Breast epithelium (tissue), 4 donors: ENCODE measurements around the gene RHOT1. TPM values are rescaled to one million over a fixed set of nuclear protein-coding genes. Genes with fewer than 3 reads are reported as not detected.

Experiments used
- DNase-seq, 2 donors: peaks; one replicate each; pipeline ENCODE4 v3.0.0-alpha.2; 2019; ENCODE audit warnings: low spot score in 2 of 2
- H3K27ac ChIP-seq, 2 donors: fragments of 200-600 bp; sonication (generic) in 1 of 2; one replicate each; pipeline ENCODE4 v1.5.1; 2016 to 2019; ENCODE audit warnings: mild to moderate bottlenecking in 1 of 2
- H3K27me3 ChIP-seq, 2 donors: fragments of 200-600 bp; sonication (generic) in 1 of 2; one replicate each; pipeline versions ENCODE4 v1.5.1 to v1.6.0; 2017 to 2019; ENCODE audit warnings: control low read depth in 1 of 2, mild to moderate bottlenecking in 1 of 2
- H3K36me3 ChIP-seq: fragments of 200-600 bp; one replicate; pipeline ENCODE4 v1.5.1; 2019
- H3K4me1 ChIP-seq, 2 donors: fragments of 200-600 bp; sonication (generic); one replicate each; pipeline ENCODE4 v1.5.1; 2016 to 2019; ENCODE audit warnings: control low read depth in 1 of 2
- H3K4me3 ChIP-seq, 3 donors: fragments of 200-600 bp; sonication (generic); 1 replicate in 2 of 3; 2 replicates in 1 of 3; pipeline ENCODE4 v1.5.1; 2016 to 2019; ENCODE audit warnings: mild to moderate bottlenecking in 3 of 3, moderate library complexity in 2 of 3
- H3K9me3 ChIP-seq, 2 donors: fragments of 200-600 bp; sonication (generic) in 1 of 2; one replicate each; pipeline ENCODE4 v1.5.1; 2016 to 2019; ENCODE audit warnings: control low read depth in 1 of 2
- POLR2A ChIP-seq: fragments of 450-650 bp; IDR thresholded peaks from one replicate; pipeline ENCODE4 v1.6.1; 2016; ENCODE audit warnings: antibody characterized with exemption, mild to moderate bottlenecking, moderate library complexity
- POLR2AphosphoS5 ChIP-seq, 3 donors: sonication (generic); formaldehyde crosslinking; IDR thresholded peaks; one replicate each; pipeline ENCODE4 v1.6.1; 2017; ENCODE audit warnings: antibody characterized with exemption in 3 of 3
- intact Hi-C: fragments of 100-400 bp; cut with DNase I; formaldehyde crosslinking; loops from one replicate; pipeline ENCODE4 v1.15.1; 2023; ENCODE audit warnings: low total_unique reads
- total RNA-seq, 3 donors: library from RNA; depleted of rRNA; stranded (reverse); fragments of >200 nt; gene quantifications; one replicate each; pipeline ENCODE4 v1.1.0, GENCODE V29; 2016
- TF ChIP-seq, protein P1 (sequence below), 3 donors: fragments of 450-650 bp; IDR thresholded peaks; one replicate each; pipeline ENCODE4 v1.5.1; 2016 to 2017; ENCODE audit warnings: antibody characterized with exemption in 3 of 3, mild to moderate bottlenecking in 3 of 3, moderate library complexity in 3 of 3

The RHOT1 gene
- total RNA-seq, 3 donors from 2014 or later, result 62.9 to 74.6 (median 72.0) TPM

DNA sequence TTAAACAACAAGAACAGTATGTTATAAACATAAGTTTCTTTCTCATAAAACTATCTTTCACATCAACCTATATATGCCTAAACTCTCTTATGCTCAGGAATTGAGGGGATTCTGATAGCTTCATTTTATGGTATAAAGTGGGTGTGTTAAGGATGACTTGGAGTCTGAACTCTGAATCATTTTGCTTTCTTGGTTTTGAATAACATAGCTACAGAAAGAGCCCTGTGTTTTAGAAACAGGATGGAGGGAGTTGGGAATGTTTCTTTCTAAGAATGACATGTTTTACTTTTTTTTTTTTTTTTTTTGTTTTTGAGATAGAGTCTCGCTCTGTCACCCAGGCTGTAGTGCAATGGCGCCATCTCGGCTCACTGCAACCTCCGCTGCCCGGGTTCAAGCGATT lies 50.1 kb downstream of the RHOT1 start:
- no peaks in the 10 kb centered on the region for H3K36me3 ChIP-seq
- no peaks in the 10 kb centered on the region for H3K27me3 ChIP-seq
- intact Hi-C loops, result no loop called here
- no peak for DNase-seq
- H3K9me3 ChIP-seq, result no peaks in the 10 kb centered on the region
- no peaks in the 10 kb centered on the region for H3K4me1 ChIP-seq
- H3K4me3 ChIP-seq, result no peak overlapping the region
- TF ChIP-seq, protein P1, sequence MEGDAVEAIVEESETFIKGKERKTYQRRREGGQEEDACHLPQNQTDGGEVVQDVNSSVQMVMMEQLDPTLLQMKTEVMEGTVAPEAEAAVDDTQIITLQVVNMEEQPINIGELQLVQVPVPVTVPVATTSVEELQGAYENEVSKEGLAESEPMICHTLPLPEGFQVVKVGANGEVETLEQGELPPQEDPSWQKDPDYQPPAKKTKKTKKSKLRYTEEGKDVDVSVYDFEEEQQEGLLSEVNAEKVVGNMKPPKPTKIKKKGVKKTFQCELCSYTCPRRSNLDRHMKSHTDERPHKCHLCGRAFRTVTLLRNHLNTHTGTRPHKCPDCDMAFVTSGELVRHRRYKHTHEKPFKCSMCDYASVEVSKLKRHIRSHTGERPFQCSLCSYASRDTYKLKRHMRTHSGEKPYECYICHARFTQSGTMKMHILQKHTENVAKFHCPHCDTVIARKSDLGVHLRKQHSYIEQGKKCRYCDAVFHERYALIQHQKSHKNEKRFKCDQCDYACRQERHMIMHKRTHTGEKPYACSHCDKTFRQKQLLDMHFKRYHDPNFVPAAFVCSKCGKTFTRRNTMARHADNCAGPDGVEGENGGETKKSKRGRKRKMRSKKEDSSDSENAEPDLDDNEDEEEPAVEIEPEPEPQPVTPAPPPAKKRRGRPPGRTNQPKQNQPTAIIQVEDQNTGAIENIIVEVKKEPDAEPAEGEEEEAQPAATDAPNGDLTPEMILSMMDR (IDR thresholded peaks at IDR 0.05), result no peak
- H3K27ac ChIP-seq, result no peak overlapping the region

DNA sequence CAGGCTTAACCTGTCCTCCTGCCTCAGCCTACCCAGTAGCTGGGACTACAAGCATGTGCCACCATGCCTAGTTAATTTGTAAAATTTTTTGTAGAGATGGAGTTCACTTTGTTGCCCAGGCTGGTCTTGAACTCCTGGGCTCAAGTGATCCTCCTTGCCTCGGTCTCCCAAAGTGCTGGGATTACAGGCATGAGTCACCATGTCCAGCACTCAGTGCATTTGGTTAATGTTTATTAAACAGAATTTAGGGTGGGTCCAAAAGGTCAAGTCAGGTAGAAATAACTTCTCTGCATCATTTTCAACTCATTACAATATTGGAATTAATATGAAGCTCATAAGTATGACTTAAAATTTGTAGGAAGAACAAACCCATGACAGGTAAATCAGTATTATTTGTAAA lies 55.7 kb downstream of the RHOT1 start:
- DNase-seq, result no peak
- Histone ChIP-seq H3K27ac (no peak overlapping the region), H3K27me3 (no peaks in the 10 kb centered on the region), H3K36me3 (peaks cover 6% of the 10 kb centered on the region), H3K4me1 (no peaks in the 10 kb centered on the region), H3K9me3 (no peaks in the 10 kb centered on the region), H3K4me3 (no peak overlapping the region)
- intact Hi-C loops, result no loop called here
- TF ChIP-seq POLR2AphosphoS5 (IDR thresholded peaks at IDR 0.05) (no peak), POLR2A (no peak)
- TF ChIP-seq, protein P1 (IDR thresholded peaks at IDR 0.05), result no peak

DNA sequence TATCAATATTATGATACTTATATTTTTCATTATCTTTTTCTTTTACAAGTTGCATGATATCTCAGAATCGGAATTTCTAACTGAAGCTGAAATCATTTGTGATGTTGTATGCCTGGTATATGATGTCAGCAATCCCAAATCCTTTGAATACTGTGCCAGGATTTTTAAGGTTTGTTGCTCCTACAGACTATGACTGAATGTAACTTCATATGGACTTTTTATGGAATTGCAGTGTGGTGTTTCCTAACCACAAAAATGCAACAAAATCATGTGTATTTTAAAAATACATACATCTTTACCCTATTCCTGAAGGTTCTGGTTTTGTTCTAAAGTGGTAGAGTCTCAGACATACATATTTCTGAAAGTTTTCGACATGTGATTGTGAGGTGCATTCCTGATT lies 64.6 kb downstream of the RHOT1 start:
- no peak for DNase-seq
- no peak overlapping the region for H3K4me3 ChIP-seq
- no peaks in the 10 kb centered on the region for H3K4me1 ChIP-seq
- intact Hi-C loops, result no loop called here
- no peaks in the 10 kb centered on the region for H3K27me3 ChIP-seq
- TF ChIP-seq POLR2A (no peak), POLR2AphosphoS5 (IDR thresholded peaks at IDR 0.05) (no peak)
- TF ChIP-seq, protein P1 (IDR thresholded peaks at IDR 0.05), result no peak
- H3K27ac ChIP-seq, result no peak overlapping the region
- H3K9me3 ChIP-seq, result no peaks in the 10 kb centered on the region
- no peaks in the 10 kb centered on the region for H3K36me3 ChIP-seq

DNA sequence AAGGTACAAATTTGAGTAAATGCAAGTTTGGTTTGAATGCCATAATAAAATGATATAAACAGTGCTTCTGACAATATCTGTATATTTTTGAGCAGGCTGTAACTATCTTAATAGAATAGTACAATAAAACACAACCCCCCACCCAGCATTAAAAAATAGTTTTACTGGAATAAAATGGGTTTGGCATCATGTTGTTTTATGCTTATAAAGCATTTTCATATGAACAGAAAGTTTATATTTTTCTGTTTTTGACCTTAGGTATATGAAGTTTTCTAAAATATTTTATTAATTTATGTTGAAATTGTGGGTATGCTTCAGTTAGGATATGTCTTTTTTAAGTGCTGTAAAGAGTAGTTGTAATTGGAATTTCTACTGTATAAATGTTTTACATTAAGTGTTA lies 66.1 kb downstream of the RHOT1 start:
- TF ChIP-seq POLR2A, result no peak
- intact Hi-C loops, result no loop called here
- H3K9me3 ChIP-seq, result no peaks in the 10 kb centered on the region
- H3K4me3 ChIP-seq, result no peak overlapping the region
- H3K36me3 ChIP-seq, result no peaks in the 10 kb centered on the region
- no peaks in the 10 kb centered on the region for H3K4me1 ChIP-seq
- no peaks in the 10 kb centered on the region for H3K27me3 ChIP-seq
- no peak overlapping the region for H3K27ac ChIP-seq
- DNase-seq, result no peak

DNA sequence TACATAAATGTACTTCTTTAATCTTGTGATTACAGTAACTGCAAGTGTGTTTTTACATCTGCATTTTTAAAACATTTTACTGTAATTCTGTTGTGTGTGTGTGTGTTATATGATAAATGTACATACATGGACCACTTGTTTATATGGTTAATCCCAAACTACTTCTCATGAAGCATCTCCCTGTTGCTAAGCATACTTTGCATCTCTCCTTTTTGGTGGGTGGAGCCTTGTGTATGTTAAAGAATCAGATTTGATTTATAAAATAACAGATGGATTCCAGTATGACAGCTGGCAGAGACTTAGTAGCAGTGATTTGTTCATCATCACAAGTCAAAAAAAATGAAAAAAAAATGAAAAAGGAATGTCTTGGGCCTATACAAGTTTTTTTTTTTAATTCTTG lies 67.3 kb downstream of the RHOT1 start:
- Histone ChIP-seq H3K27ac (no peak overlapping the region), H3K27me3 (no peaks in the 10 kb centered on the region), H3K4me3 (no peak overlapping the region), H3K4me1 (no peaks in the 10 kb centered on the region), H3K9me3 (no peaks in the 10 kb centered on the region), H3K36me3 (no peaks in the 10 kb centered on the region)
- intact Hi-C loops, result no loop called here
- TF ChIP-seq, protein P1 (IDR thresholded peaks at IDR 0.05), result no peak
- no peak for DNase-seq

DNA sequence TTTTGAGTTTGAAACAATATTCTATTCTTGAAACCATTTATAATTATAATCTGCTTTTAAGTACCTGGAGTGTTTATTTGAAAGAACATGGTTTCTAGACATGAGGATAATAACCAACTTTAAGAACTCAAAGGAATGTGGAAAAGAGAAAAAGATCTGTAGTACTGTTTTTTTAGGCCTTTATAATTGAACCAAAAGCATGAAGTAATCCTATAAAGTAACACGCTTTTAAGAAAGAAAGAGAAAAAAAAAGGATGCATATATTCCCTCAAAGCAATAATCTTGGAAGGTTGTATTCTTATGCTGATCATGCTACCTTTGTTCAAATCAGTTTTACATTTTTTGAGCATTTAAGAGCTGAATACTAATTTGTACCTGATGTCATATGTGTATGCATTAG lies 69.4 kb downstream of the RHOT1 start:
- TF ChIP-seq POLR2A, result no peak
- TF ChIP-seq, protein P1 (IDR thresholded peaks at IDR 0.05), result no peak

More for the DNA sequence above, 69.4 kb downstream of the RHOT1 start:
- H3K27ac ChIP-seq, result no peak overlapping the region
- intact Hi-C loops, result no loop called here
- no peaks in the 10 kb centered on the region for H3K36me3 ChIP-seq
- no peaks in the 10 kb centered on the region for H3K27me3 ChIP-seq
- H3K4me1 ChIP-seq, result no peaks in the 10 kb centered on the region
- no peak overlapping the region for H3K4me3 ChIP-seq
- no peaks in the 10 kb centered on the region for H3K9me3 ChIP-seq
- no peak for DNase-seq
